WTC11 (cell line): ENCODE data around the gene AQP12B.

Experiments
- CTCF ChIP-seq: fragments of 200-600 bp; IDR thresholded peaks from 2 replicates; pipeline ENCODE4 v1.8.0; 2022; ENCODE audit warnings: antibody characterized with exemption
- ELF4 ChIP-seq: sonication (generic); formaldehyde crosslinking; IDR thresholded peaks from 2 replicates; pipeline ENCODE4 v1.8.1; 2022; ENCODE audit warnings: low read depth, mild to moderate bottlenecking, moderate library complexity, missing genetic modification reagents
- GRHL2 ChIP-seq: fragments of 250-450 bp; sonication (Bioruptor Pico); IDR thresholded peaks from 2 replicates; pipeline ENCODE4 v1.8.0; 2022; ENCODE audit warnings: mild to moderate bottlenecking, moderate library complexity; ENCODE audit not compliant: insufficient replicate concordance, severe bottlenecking
- NFE2L1 ChIP-seq: sonication (generic); formaldehyde crosslinking; IDR thresholded peaks from 2 replicates; pipeline ENCODE4 v1.8.1; 2023; ENCODE audit warnings: missing genetic modification reagents
- NR1H2 ChIP-seq: sonication (generic); formaldehyde crosslinking; IDR thresholded peaks from 2 replicates; pipeline ENCODE4 v1.9.0; 2021; ENCODE audit warnings: mild to moderate bottlenecking, moderate library complexity, missing genetic modification reagents
- STAT6 ChIP-seq: sonication (generic); formaldehyde crosslinking; conservative IDR thresholded peaks from 2 replicates; pipeline ENCODE4 v1.8.1; 2023; ENCODE audit warnings: mild to moderate bottlenecking, low read depth, missing genetic modification reagents, moderate library complexity
- TCF7 ChIP-seq: sonication (generic); formaldehyde crosslinking; IDR thresholded peaks from 2 replicates; pipeline ENCODE4 v1.8.0; 2022; ENCODE audit warnings: mild to moderate bottlenecking, low read depth, missing genetic modification reagents, moderate library complexity
- TEAD1 ChIP-seq: sonication (generic); formaldehyde crosslinking; IDR thresholded peaks from 2 replicates; pipeline ENCODE4 v1.8.0; 2022; ENCODE audit warnings: mild to moderate bottlenecking, missing genetic modification reagents
- TEAD4 ChIP-seq: sonication (generic); formaldehyde crosslinking; IDR thresholded peaks from 2 replicates; pipeline ENCODE4 v1.8.0; 2022; ENCODE audit warnings: mild to moderate bottlenecking, missing genetic modification reagents
- TP53 ChIP-seq: sonication (generic); formaldehyde crosslinking; IDR thresholded peaks from 2 replicates; pipeline ENCODE4 v1.8.1; 2023; ENCODE audit warnings: mild to moderate bottlenecking, missing genetic modification reagents
- ZNF263 ChIP-seq: sonication (generic); formaldehyde crosslinking; IDR thresholded peaks from 2 replicates; pipeline ENCODE4 v1.8.1; 2022; ENCODE audit warnings: low read depth, mild to moderate bottlenecking, moderate library complexity, missing genetic modification reagents
- ZNF281 ChIP-seq: sonication (generic); formaldehyde crosslinking; IDR thresholded peaks from 2 replicates; pipeline ENCODE4 v1.8.0; 2023; ENCODE audit warnings: mild to moderate bottlenecking, missing genetic modification reagents
- ZSCAN18 ChIP-seq: fragments of 250-450 bp; sonication (Bioruptor Pico); IDR thresholded peaks from 2 replicates; pipeline ENCODE4 v2.1.2; 2022; ENCODE audit warnings: mild to moderate bottlenecking, moderate library complexity

DNA sequence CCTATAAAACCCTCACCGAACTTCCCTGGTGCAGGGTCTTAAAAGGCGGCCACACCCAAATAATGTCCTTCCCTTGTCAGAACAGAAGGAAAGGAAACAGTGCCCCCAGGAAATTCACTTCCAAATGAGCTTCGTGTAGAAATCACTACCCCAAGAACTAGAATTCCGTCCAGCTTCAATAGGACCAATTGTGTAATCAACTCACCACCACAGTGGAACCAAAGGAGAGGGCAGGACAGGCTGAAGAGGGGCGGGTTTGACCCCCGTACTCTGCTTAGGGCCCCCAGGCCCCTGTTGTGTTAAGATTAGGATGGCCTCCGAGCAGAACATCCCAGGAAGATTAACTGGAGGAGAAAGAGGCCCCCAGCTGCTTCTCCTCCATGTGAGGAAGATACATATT is 33.4 kb downstream of the AQP12B start:
- TF ChIP-seq CTCF (no peak), GRHL2 (CRISPR knock-in tag) (no peak), ELF4 (CRISPR knock-in tag) (no peak), NR1H2 (no peak), TCF7 (CRISPR knock-in tag) (no peak), NFE2L1 (CRISPR knock-in tag) (no peak), ZNF281 (CRISPR knock-in tag) (no peak), TP53 (CRISPR knock-in tag) (no peak), TEAD1 (CRISPR knock-in tag) (no peak), TEAD4 (CRISPR knock-in tag) (no peak), ZSCAN18 (no peak), STAT6 (CRISPR knock-in tag) (no peak), ZNF263 (CRISPR knock-in tag) (no peak)
